Heart right ventricle (tissue), 16 donors: ENCODE measurements around the gene PPP1R16B. TPM values are rescaled to one million over a fixed set of nuclear protein-coding genes. Genes with fewer than 3 reads are reported as not detected.

Experiments
- ATAC-seq, 8 donors: fragments of 200-7000 bp; cut with Tn5 transposase; one replicate each; pipeline ENCODE4 v1.9.1; 2020; ENCODE audit warnings: mild to moderate bottlenecking in 8 of 8, moderate library complexity in 8 of 8, moderate number of reproducible peaks in 1 of 8
- DNase-seq, 2 donors: peaks; one replicate each; pipeline ENCODE4 v3.0.0-alpha.2; 2020
- H3K27ac ChIP-seq, 10 donors: fragments of 200-600 bp; sonication (generic) in 2 of 10; one replicate each; pipeline versions ENCODE4 v1.5.0 to v1.8.0; 2020 to 2022; ENCODE audit warnings: mild to moderate bottlenecking in 3 of 10
- H3K27me3 ChIP-seq, 7 donors: fragments of 200-600 bp; one replicate each; pipeline ENCODE4 v1.8.0; 2021 to 2022; ENCODE audit warnings: mild to moderate bottlenecking in 2 of 7
- H3K36me3 ChIP-seq, 9 donors: fragments of 200-600 bp; sonication (generic) in 1 of 9; one replicate each; pipeline versions ENCODE4 v1.5.0 to v1.8.0; 2020 to 2022; ENCODE audit warnings: mild to moderate bottlenecking in 2 of 9
- H3K4me1 ChIP-seq, 9 donors: fragments of 200-600 bp; sonication (generic) in 1 of 9; one replicate each; pipeline versions ENCODE4 v1.5.0 to v1.8.0; 2020 to 2022; ENCODE audit warnings: mild to moderate bottlenecking in 4 of 9
- H3K4me3 ChIP-seq, 10 donors: fragments of 200-600 bp; sonication (generic) in 2 of 10; one replicate each; pipeline versions ENCODE4 v1.5.0 to v1.8.0; 2020 to 2022; ENCODE audit warnings: mild to moderate bottlenecking in 7 of 10, moderate library complexity in 2 of 10
- H3K9me3 ChIP-seq, 11 donors: fragments of 200-600 bp in 10 of 11; sonication (generic) in 2 of 11; one replicate each; pipeline versions ENCODE4 v1.5.0 to v1.8.0; 2013 to 2022; ENCODE audit warnings: mild to moderate bottlenecking in 2 of 11, control low read depth in 1 of 11, moderate library complexity in 1 of 11
- CTCF ChIP-seq, 9 donors: fragments of 200-600 bp; sonication (generic) in 2 of 9; IDR thresholded peaks; one replicate each; pipeline versions ENCODE4 v1.5.0 to v1.8.0; 2021 to 2022; ENCODE audit warnings: antibody characterized with exemption in 9 of 9, mild to moderate bottlenecking in 5 of 9, moderate library complexity in 1 of 9
- WGBS, 2 donors: extraction: QIAGEN DNeasy Blood & Tissue Kit; methylation state at CpG; one replicate each; pipeline ENCODE4 v1.1.7; 2013; ENCODE audit warnings: inconsistent platforms in 1 of 2; 5-methylcytosine and 5-hydroxymethylcytosine counted together
- intact Hi-C, 10 donors: fragments of 100-400 bp; cut with DNase I; formaldehyde crosslinking; loops; one replicate each; pipeline versions ENCODE4 v1.11.1 to v1.14.2; 2022
- polyA plus RNA-seq, 2 donors: library from polyadenylated mRNA; stranded (reverse); fragments of 200-250 nt; gene quantifications; one replicate each; pipeline ENCODE4 v1.2.3, GENCODE V29; 2013
- total RNA-seq, 10 donors: library from RNA; stranded (reverse); fragmentation: NEBNext Ultra II Directional in 3 of 10; extraction: Animal tissue kit (Norgen Biotek cat#: 25700) in 3 of 10; gene quantifications; one replicate each; pipeline versions ENCODE4 v1.2.1 to v1.2.4, GENCODE V29; 2021 to 2023
- donor health status: Arrhythmogenic right ventricular cardiomyopathy.
- donor health status: ischemic (EF 13 %, LVEDD 7.1; RV severe dilation, severe dysfunction).
- donor health status: healthy with polysubstance abuse.
- donor health status: DM: no; HTN: yes; CAD: no.
- donor health status: DM: no; HTN: no; CAD: no.
- donor health status: ischemic (EF 25% LVEDD 6.9; RV normal size, moderate dysfunction).
- donor health status: ischemic (EF 25% LVEDD 5.7; RV mildly dilated, moderate dysfunction).
- donor health status: healthy.
- donor health status: DM: yes; HTN: yes; CAD: no.
- donor health status: Ischemic cardiomyopathy.
- donor health status: ischemic (EF 35%, LVEDD 5.7; RV mildly dilated, moderate dysfunction).
- donor health status: nonischemic (EF 11% LVEDD 7.7; RV severe dilation, severe dysfunction).
- donor health status: DM: yes; HTN: yes; CAD: no.
- donor health status: PGD.
- donor health status: ischemic (EF 29% LVEDD 5.4; RV normal size, mild dysfunction).
- donor health status: nonischemic (EF 23%, LVEDD 6.1; RV moderate dilation, normal function).

Gene PPP1R16B
- total and polyA plus RNA-seq, 12 donors: 2.5 to 13.8 (median 5.8) TPM

- intact Hi-C loops: loop anchor here in 1 of 10 donors (10.0 kb wide), 1 partner anchor 68 kb away; the partner anchor contains the start of gene PPP1R16B
- Histone ChIP-seq H3K27ac (peak overlapping the region in 2 of 10 donors; percentile 66 to 77), H3K4me1 (peaks cover 4 to 66% (median 39%) of the 10 kb centered on the region in 9 donors), H3K36me3 (no peaks in the 10 kb centered on the region), H3K9me3 (peaks cover 0 to 5% (median 0%) of the 10 kb centered on the region in 11 donors), H3K4me3 (no peak overlapping the region), H3K27me3 (peaks cover 0 to 22% (median 14%) of the 10 kb centered on the region in 7 donors)
- WGBS, 2 donors: 74 to 75% methylated on average over 12 of the region's 12 CpGs
- TF ChIP-seq CTCF (IDR thresholded peaks at IDR 0.05): no peak
- DNase-seq (no peak), ATAC-seq (no peak)
Measured at GRCh38 chr20:38873050-38873581, 67.6 kb downstream of the PPP1R16B start.

- peak in 6 of 8 donors; percentile 18 to 46 (median 36) for ATAC-seq
- intact Hi-C loops: loop anchor here in 2 of 10 donors (5.0 to 10.0 kb wide), 2 partner anchors 67 to 70 kb away; partner anchors contain the start of gene PPP1R16B (in 2 of the 2)
- peaks cover 4 to 75% (median 39%) of the 10 kb centered on the region in 9 donors for H3K4me1 ChIP-seq
- no peaks in the 10 kb centered on the region for H3K36me3 ChIP-seq
- peak overlapping the region in 1 of 10 donors; percentile 19 for H3K4me3 ChIP-seq
- H3K27me3 ChIP-seq: peaks cover 0 to 28% (median 16%) of the 10 kb centered on the region in 7 donors
- no peak for DNase-seq
- H3K27ac ChIP-seq: peak overlapping the region in 9 of 10 donors; percentile 20 to 77 (median 45)
- no peak for TF ChIP-seq CTCF (IDR thresholded peaks at IDR 0.05)
- 29 to 35% methylated on average over 4 of the region's 4 CpGs for WGBS, 2 donors
- no peaks in the 10 kb centered on the region for H3K9me3 ChIP-seq
Measured at GRCh38 chr20:38874460-38875174, 69.1 kb downstream of the PPP1R16B start.

- Histone ChIP-seq H3K4me1 (peaks cover 4 to 72% (median 37%) of the 10 kb centered on the region in 9 donors), H3K27ac (peak overlapping the region in 6 of 10 donors; percentile 39 to 77 (median 46)), H3K36me3 (no peaks in the 10 kb centered on the region), H3K9me3 (no peaks in the 10 kb centered on the region), H3K27me3 (peaks cover 0 to 32% (median 20%) of the 10 kb centered on the region in 7 donors), H3K4me3 (peak overlapping the region in 2 of 10 donors; percentile 1 to 19)
- intact Hi-C loops: loop anchor here in 2 of 10 donors (5.0 to 10.0 kb wide), 2 partner anchors 68 to 71 kb away; partner anchors contain the start of gene PPP1R16B (in 2 of the 2)
- peak in 1 of 2 donors; percentile 15 for DNase-seq
- no peak for TF ChIP-seq CTCF (IDR thresholded peaks at IDR 0.05)
- WGBS, 2 donors: 18 to 21% methylated on average over 11 of the region's 11 CpGs
- ATAC-seq: peak; percentile 35 to 85 (median 74)
Measured at GRCh38 chr20:38875175-38875993, 69.9 kb downstream of the PPP1R16B start.

GRCh38 chr20:38877483-38877882 is 72.0 kb downstream of the PPP1R16B start:
- H3K27ac ChIP-seq: no peak overlapping the region
- no peaks in the 10 kb centered on the region for H3K36me3 ChIP-seq
- peaks cover 0 to 50% (median 15%) of the 10 kb centered on the region in 7 donors for H3K27me3 ChIP-seq
- ATAC-seq: no peak
- intact Hi-C loops: loop anchor here in 2 of 10 donors (5.0 to 10.0 kb wide), 2 partner anchors 70 to 73 kb away; partner anchors contain the start of gene PPP1R16B (in 2 of the 2)
- 91 to 93% methylated on average over 6 of the region's 6 CpGs for WGBS, 2 donors
- H3K4me3 ChIP-seq: no peak overlapping the region
- DNase-seq: no peak
- H3K4me1 ChIP-seq: peaks cover 3 to 70% (median 32%) of the 10 kb centered on the region in 9 donors
- no peak for TF ChIP-seq CTCF (IDR thresholded peaks at IDR 0.05)
- H3K9me3 ChIP-seq: no peaks in the 10 kb centered on the region
